Left ventricle myocardium inferior (tissue), 1 donor: ENCODE results near the gene WRNIP1. TPM values are rescaled to one million over a fixed set of nuclear protein-coding genes. Genes with fewer than 3 reads are reported as not detected.

Experiments used
- DNase-seq: peaks from one replicate; pipeline ENCODE4 v3.0.0-alpha.2; 2020
- H3K27ac ChIP-seq: fragments of 200-600 bp; replicated peaks from 2 replicates; pipeline ENCODE4 v1.8.0; 2021
- H3K27me3 ChIP-seq: fragments of 200-600 bp; 2 replicates; pipeline ENCODE4 v1.8.0; 2021; ENCODE audit warnings: low read depth
- H3K36me3 ChIP-seq: fragments of 200-600 bp; 2 replicates; pipeline ENCODE4 v1.8.0; 2021
- H3K4me1 ChIP-seq: fragments of 200-600 bp; 2 replicates; pipeline ENCODE4 v1.8.0; 2021
- H3K4me3 ChIP-seq: fragments of 200-600 bp; 2 replicates; pipeline ENCODE4 v1.8.0; 2021; ENCODE audit warnings: mild to moderate bottlenecking, moderate library complexity
- H3K9me3 ChIP-seq: fragments of 200-600 bp; replicated peaks from 2 replicates; pipeline ENCODE4 v1.8.0; 2021
- intact Hi-C: fragments of 100-400 bp; cut with micrococcal nuclease; formaldehyde crosslinking; loops from one replicate; pipeline ENCODE4 v1.11.0; 2022
- total RNA-seq: library from RNA; stranded (reverse); fragmentation: NEBNext Ultra II Directional; extraction: Animal tissue kit (Norgen Biotek cat#: 25700); gene quantifications from one replicate; pipeline ENCODE4 v1.2.1, GENCODE V29; 2021
- TF ChIP-seq, protein P1 (sequence below): fragments of 200-600 bp; IDR thresholded peaks from 2 replicates; pipeline ENCODE4 v1.8.0; 2021; ENCODE audit warnings: antibody characterized with exemption, mild to moderate bottlenecking, borderline replicate concordance
- donor health status: DM: no; HTN: yes; CAD: no; lungs with severe emphysema.

The WRNIP1 gene
- total RNA-seq, 1 donor from 2014 or later: 39.4 TPM

GRCh38 chr6:2753110-2753489, 12.1 kb upstream of the WRNIP1 start:
- intact Hi-C loops: no loop called here
- no peaks in the 10 kb centered on the region for H3K27me3 ChIP-seq
- no peak for DNase-seq
- TF ChIP-seq, protein P1, sequence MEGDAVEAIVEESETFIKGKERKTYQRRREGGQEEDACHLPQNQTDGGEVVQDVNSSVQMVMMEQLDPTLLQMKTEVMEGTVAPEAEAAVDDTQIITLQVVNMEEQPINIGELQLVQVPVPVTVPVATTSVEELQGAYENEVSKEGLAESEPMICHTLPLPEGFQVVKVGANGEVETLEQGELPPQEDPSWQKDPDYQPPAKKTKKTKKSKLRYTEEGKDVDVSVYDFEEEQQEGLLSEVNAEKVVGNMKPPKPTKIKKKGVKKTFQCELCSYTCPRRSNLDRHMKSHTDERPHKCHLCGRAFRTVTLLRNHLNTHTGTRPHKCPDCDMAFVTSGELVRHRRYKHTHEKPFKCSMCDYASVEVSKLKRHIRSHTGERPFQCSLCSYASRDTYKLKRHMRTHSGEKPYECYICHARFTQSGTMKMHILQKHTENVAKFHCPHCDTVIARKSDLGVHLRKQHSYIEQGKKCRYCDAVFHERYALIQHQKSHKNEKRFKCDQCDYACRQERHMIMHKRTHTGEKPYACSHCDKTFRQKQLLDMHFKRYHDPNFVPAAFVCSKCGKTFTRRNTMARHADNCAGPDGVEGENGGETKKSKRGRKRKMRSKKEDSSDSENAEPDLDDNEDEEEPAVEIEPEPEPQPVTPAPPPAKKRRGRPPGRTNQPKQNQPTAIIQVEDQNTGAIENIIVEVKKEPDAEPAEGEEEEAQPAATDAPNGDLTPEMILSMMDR: no peak
- H3K4me1 ChIP-seq: peaks cover 20% of the 10 kb centered on the region
- H3K27ac ChIP-seq: no peak overlapping the region
- H3K4me3 ChIP-seq: no peak overlapping the region
- H3K9me3 ChIP-seq: no peaks in the 10 kb centered on the region
- no peaks in the 10 kb centered on the region for H3K36me3 ChIP-seq

GRCh38 chr6:2753743-2754142, 11.4 kb upstream of the WRNIP1 start:
- DNase-seq: no peak
- peaks cover 14% of the 10 kb centered on the region for H3K4me1 ChIP-seq
- TF ChIP-seq, protein P1: no peak
- no peak overlapping the region for H3K27ac ChIP-seq
- no peaks in the 10 kb centered on the region for H3K9me3 ChIP-seq
- no peaks in the 10 kb centered on the region for H3K36me3 ChIP-seq
- intact Hi-C loops: no loop called here
- no peak overlapping the region for H3K4me3 ChIP-seq
- H3K27me3 ChIP-seq: no peaks in the 10 kb centered on the region

- Histone ChIP-seq H3K27ac (no peak overlapping the region), H3K36me3 (no peaks in the 10 kb centered on the region), H3K4me1 (peaks cover 7% of the 10 kb centered on the region), H3K4me3 (no peak overlapping the region), H3K9me3 (no peaks in the 10 kb centered on the region), H3K27me3 (no peaks in the 10 kb centered on the region)
- TF ChIP-seq, protein P1: no peak
- no peak for DNase-seq
- intact Hi-C loops: no loop called here
These were observed 10.8 kb upstream of the WRNIP1 start for GRCh38 chr6:2754393-2754792.

- no peaks in the 10 kb centered on the region for H3K36me3 ChIP-seq
- H3K27me3 ChIP-seq: no peaks in the 10 kb centered on the region
- intact Hi-C loops: no loop called here
- no peak overlapping the region for H3K27ac ChIP-seq
- no peaks in the 10 kb centered on the region for H3K9me3 ChIP-seq
- TF ChIP-seq, protein P1: no peak
- no peak overlapping the region for H3K4me3 ChIP-seq
- no peak for DNase-seq
- H3K4me1 ChIP-seq: peaks cover 3% of the 10 kb centered on the region
These were observed 10.3 kb upstream of the WRNIP1 start for GRCh38 chr6:2754911-2755310.

DNA sequence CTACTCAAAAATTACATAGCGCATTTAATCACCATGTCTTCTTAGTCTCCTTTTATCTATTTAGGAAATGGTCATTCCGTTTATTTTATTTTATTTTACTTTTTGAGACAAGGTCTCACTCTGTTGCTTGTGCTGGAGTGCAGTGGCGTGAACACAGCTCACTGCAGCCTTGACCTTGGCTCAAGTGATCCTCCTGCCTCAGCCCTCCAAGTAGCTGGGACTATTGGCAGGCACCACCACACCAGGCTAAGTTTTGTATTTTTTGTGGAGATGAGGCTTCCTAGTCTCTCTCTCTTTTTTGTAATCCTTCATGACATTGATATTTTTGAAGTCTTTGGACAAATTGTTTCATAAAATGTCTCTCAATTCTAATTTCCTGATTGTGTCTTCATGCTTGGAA, 9.7 kb upstream of the WRNIP1 start:
- no peaks in the 10 kb centered on the region for H3K4me1 ChIP-seq
- intact Hi-C loops: no loop called here
- no peak for DNase-seq
- no peaks in the 10 kb centered on the region for H3K9me3 ChIP-seq
- H3K4me3 ChIP-seq: no peak overlapping the region
- no peak overlapping the region for H3K27ac ChIP-seq
- H3K27me3 ChIP-seq: no peaks in the 10 kb centered on the region
- TF ChIP-seq, protein P1: no peak
- H3K36me3 ChIP-seq: no peaks in the 10 kb centered on the region

DNA sequence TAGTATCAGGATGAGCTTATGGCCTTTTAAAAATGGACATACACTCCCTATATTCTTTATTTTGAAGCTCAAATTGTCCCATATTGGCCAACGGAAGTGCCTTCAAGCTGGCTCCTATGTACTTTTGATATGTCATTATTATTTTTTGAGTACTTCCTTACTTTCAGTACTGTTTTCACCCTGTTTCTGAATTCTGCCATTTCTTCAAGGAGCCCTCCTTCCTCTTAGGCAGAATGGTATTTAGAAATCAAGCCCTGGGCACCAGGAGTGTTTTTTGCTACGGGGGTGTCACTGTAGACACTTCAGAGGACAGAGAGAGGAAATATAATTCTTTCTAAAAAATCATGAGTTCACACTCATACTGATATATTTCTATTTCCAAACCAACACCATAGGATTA, 9.0 kb upstream of the WRNIP1 start:
- TF ChIP-seq, protein P1: no peak
- DNase-seq: no peak
- no peaks in the 10 kb centered on the region for H3K27me3 ChIP-seq
- H3K36me3 ChIP-seq: no peaks in the 10 kb centered on the region
- no peaks in the 10 kb centered on the region for H3K9me3 ChIP-seq
- intact Hi-C loops: no loop called here
- H3K27ac ChIP-seq: no peak overlapping the region
- H3K4me1 ChIP-seq: no peaks in the 10 kb centered on the region
- H3K4me3 ChIP-seq: no peak overlapping the region
